ENCODE measurements around the gene MMD2.

- TF ChIP-seq NR3C1 (IDR thresholded peaks at IDR 0.05) (no peak), RNF2 (IDR thresholded peaks at IDR 0.05; ENCODE audit: borderline replicate concordance, low read depth) (no peak), CTCF (IDR thresholded peaks at IDR 0.05) (no peak), POLR2A (IDR thresholded peaks at IDR 0.05; ENCODE audit: low read length) (no peak), MAX (IDR thresholded peaks at IDR 0.05) (no peak)
Measured at GRCh38 chr7:4959306-4959705, 319 bp upstream of the MMD2 start.

Measured in A549 (cell line).